Caki2 (cell line): Measurements from ENCODE around the gene MMP7. TPM values are rescaled to one million over a fixed set of nuclear protein-coding genes. Genes with fewer than 3 reads are reported as not detected.

Experiments
- DNase-seq: peaks from one replicate; pipeline ENCODE4 v3.0.0-alpha.2; 2015; ENCODE audit warnings: low read depth
- in situ Hi-C: cut with HindIII; loops from 2 replicates; pipeline ENCODE4 v1.10.0; 2016; ENCODE audit warnings: low sequenced_read_pairs, low pct_unique_long_range_greater_than_20kb, mixed read lengths
- total RNA-seq: library from RNA; depleted of rRNA; stranded (reverse); fragments of >200 nt; shearing (Covaris generic); gene quantifications from 2 replicates; pipeline ENCODE4 v1.2.3, GENCODE V29; 2014; ENCODE audit warnings: low replicate concordance

MMP7 gene
- total RNA-seq, 1 experiment from 2014 or later = 1,188 TPM

DNA sequence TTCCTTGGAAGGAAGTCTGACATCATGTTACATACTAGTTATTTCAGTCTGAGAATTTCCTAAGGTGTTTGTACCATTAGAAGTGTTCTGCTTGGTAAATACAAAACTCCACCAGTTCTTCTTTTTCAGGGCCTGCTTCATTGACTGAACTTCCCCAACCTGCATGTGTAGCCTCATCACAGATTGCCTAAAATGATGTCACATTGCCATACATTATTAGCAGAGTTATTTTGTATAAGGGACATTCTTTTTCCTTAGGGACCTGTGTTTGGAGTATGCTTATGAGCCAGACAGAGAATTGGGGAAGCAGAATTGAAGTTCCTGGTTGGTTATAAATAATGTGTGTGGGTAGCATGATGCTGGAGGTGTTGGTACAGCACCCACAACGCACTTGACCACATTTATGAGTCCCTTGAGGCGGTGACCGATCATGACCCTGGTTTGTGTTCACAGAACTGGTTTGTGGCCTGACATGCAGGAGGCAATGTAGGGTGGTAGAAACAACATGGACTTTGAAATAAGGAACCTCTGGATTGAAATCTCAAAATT lies 16.4 kb upstream of the MMP7 start:
- in situ Hi-C loops = no loop called here
- peak; percentile 55 for DNase-seq

DNA sequence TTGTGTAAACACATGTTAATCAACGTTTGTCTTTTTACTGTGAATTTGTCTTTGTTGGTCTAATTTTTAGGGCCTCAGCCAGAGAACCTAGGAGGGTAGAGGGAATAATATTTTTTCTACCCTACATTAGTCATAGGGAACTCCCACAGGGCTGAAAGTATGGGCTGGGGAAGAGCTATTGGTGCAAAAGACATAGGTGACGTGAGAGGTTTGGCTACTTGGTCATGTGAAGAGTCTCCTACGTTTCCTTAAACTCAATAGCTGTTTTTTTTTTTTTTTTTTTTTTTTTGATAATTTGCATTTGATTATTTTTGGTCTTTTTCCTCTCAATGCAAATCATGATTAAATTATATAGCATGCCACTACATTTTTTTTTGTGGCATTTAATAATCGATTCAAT lies 15.9 kb upstream of the MMP7 start:
- peak; percentile 37 for DNase-seq
- in situ Hi-C loops = no loop called here

DNA sequence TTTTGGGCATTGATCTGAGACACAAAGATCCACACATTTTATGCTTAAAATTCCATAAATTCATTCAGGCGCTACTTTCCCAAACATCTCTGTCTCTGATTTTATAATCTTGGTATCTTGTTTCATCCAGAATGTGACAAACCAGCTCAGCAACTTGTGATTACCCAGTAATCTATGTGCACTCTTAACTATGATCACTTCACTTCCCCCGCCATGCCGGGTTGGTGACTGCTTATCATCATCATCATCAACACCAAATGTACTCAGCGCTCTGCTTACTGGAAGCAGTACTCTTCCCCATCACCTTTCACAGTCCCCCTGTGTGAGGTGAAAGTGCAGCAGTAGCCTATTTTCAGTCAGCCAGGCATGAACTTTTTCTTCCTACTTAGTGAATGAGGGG lies 15.2 kb upstream of the MMP7 start:
- DNase-seq = no peak
- in situ Hi-C loops = no loop called here

DNA sequence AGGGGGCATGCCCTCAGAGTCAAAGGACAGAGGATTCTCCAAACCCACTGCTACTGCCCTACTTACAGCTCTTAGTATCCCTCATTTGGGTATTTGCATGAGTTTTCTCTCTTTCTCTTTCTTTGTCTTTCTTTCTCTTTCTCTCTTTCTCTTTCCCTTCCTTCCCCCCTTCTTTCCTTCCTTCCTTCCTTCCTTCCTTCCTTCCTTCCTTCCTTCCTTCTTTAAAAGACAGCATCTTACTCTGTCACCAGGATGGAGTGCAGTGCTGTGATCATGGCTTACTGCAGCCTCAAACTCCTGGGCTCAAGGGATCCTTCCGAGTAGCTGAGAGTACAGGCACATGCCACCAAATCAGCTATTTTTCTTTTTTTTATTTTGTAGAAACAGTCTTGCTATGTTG lies 14.0 kb upstream of the MMP7 start:
- DNase-seq = no peak
- in situ Hi-C loops = no loop called here

DNA sequence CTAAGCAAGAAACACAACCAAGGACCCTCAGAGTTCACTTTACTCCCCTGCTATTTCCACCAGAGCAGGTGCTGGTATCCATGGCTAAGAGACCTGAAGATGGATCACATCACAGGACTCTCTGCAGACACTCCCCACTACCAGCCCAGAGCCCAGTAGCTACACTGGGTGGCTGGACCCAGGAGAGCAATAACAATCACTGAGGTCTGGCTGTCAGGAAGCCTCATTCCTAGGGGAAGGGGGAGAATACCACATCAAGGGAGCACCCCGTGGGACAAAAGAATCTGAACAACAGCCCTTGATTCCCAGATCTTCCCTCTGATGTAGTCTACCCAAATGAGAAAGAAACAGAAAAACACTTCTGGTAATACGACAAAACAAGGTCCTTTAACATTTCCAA lies 9.0 kb upstream of the MMP7 start:
- DNase-seq = no peak
- in situ Hi-C loops = no loop called here

DNA sequence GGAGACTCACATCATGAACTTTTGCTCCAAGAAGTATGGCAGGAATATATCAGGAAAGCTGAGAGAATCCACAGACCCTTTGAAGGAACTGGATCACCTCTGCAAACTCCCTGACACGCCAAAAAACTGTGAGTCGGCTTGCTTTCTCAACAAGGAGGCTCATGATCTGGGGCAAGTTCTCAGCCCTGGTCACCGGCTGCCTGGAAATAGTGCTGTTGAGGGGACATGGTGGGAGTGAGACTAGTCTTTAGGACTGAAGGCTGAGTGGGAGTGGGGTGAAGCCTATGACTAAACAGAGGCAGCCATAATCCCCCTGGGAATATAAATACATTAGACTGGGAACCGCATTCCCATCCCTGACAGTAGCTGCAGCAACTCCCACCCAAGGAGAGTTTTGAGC lies 8.4 kb upstream of the MMP7 start:
- DNase-seq = no peak
- in situ Hi-C loops = no loop called here

DNA sequence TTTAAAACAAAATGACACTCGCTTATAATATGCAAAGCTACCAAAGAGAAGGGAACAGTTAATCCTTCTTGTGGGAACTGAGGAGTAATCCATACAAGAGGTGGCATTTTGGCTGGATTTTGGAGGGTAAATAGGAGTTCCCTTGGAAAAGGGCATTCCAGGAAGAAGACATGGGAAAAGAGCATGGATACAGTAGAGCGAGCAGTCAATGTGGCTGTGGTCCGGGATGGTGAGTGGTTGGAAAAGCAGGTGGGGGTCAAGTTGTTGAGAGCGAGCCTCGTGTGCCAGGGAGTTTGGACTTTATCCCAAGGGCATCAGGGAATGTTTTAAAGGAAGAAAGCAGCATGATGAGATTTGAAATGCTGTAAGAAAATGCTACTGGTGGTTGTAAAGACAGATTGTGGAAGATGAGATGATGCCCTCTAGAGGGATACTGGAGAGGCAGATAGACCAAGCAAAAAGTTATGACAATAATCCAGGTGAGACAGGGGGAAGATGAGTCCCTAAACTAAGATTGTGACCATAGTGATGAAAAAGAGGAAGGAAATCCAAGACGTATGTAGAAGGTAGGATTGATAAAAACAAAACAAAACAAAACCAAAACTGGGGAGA lies 3.8 kb upstream of the MMP7 start:
- DNase-seq = peak; percentile 26
- in situ Hi-C loops = no loop called here

DNA sequence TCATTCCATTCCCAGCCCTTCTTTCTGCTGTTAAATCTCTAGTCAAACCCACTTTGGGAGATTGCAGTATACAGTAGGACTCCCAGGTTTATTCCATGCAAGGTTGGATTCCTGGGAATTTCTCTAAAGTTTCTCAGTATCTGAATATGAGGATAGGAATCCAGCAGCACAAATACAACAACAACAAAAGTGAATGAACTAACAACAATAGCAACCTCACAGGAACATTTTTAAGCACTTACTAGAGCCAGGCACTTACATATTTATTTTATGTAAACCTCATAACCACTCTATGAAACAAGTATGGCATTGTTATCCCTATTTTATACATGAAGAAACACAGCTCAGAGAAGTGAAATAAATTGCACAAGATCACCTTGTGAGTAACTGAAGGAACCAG lies 1.9 kb downstream of the MMP7 start:
- peak; percentile 37 for DNase-seq
- in situ Hi-C loops = no loop called here

DNA sequence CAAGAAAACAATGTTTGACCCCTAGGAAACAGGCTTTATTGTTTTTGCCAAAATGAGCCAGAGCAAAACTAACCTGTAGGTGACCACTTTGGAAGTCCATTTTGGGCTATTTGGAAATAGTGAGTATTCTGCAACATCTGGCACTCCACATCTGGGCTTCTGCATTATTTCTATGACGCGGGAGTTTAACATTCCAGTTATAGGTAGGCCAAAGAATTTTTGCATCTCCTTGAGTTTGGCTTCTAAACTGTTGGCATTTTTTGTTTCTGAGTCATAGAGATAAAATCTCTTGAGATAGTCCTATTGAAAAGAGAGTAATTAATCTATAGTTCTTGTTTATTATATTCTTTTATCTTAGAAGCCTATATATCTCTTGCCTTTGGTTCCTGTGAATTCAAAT lies 2.9 kb downstream of the MMP7 start:
- in situ Hi-C loops = no loop called here
- peak; percentile 27 for DNase-seq

DNA sequence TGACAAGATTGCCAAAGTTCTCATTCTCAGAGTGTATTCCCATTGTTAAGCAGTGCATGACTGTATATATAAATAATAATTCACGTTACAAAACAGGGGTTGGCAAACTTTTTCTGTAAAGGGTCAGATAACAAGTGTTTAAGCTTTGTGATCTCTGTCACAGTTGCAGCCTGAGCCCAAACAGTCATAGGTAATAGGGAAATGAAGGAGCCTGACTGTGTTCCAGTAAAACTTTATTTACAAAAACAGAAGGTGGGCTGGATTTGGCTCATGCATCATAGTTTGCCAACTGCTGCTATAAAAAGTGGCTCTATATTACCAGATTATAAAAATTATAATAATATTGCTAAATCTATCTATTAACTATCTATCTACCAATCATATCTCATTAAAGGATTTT lies 3.5 kb downstream of the MMP7 start:
- DNase-seq = no peak
- in situ Hi-C loops = no loop called here

DNA sequence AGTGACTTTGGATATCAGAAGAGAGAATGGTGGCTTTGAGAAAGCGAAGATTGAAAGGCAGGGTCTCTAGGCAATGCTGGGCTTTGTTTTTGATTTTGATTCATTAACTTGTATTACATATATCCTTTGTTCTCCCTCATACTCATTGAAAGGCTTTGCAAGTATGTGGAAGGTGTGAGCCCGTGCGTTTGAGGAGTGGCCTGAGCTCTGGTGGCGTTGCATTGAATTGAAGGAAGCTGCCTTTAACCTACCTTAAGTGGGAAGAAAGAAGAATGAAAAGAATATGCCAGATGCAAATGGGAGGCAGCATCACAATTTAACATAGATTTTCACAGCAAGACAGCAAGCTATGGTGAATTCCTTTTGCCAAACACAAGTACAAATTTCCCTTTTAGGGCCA lies 6.7 kb downstream of the MMP7 start:
- no peak for DNase-seq
- in situ Hi-C loops = no loop called here

DNA sequence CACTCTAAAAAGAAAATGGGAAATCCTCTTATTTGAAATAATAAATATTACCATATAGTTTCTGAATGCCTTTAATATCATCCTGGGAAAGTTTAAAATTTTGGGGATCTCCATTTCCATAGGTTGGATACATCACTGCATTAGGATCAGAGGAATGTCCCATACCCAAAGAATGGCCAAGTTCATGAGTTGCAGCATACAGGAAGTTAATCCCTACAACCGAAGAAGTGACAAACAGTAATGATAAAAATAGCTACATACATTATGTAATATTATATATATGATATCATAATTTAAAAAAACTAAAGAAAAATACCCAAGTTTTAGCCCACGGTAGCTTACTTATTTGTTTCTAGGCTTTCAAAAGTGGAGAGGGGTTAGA lies 7.4 kb downstream of the MMP7 start:
- no peak for DNase-seq
- in situ Hi-C loops = no loop called here

DNA sequence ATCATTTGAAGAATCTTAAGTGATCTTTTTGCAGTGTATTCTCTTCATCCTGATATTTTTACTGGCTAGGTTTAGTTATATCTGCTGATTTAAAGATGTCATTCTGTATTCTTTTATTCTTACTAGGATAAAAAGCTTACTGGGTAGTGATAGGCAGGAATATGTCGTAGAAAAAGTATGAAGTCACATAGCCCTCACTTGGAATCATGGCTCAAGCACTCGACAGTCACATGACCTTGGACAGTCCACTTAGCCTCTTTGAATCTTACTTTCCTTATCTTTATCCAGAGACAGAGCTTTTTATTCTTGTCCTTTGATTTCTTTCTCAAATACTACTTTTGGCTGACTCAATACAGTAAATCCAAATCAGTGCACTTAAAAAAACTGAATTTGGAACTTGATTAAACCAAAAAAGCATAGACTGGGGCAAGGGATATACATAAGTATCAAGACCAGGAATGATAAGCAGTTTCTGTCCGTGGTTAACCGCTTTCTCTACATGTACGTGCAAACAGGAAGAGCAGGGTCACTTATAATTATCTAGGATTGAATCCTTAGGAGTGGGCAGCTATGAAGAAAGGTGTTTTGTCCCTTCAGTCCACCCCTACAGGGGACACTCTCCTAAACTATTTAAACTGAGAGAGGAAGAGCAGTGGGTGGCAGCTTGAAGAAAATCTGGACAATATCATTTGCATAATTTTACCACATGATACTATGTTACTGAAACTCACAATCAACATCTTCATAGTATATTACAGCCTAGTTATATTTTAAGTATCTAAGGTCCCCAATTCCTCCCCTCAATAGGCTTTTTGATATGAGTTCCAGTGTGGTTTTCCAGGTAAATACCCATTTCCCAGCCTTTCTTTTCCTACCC lies 8.0 kb downstream of the MMP7 start:
- no peak for DNase-seq
- in situ Hi-C loops = no loop called here

DNA sequence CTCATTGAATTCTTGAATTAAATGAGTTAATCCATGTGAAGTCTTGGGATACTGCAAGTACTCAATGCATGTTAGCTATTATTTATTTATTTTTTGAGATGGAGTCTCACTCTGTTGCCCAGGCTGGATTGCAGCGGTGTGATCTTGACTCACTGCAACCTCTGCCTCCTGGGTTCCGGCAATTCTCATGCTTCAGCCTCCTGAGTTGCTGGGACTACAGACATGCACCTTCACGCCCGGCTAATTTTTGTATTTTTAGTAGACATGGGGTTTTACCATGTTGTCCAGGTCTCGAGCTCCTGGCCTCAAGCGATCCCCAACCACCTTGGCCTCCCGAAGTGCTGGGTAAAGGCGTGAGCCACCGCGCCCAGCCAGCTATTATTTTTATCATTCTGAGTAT lies 9.4 kb downstream of the MMP7 start:
- DNase-seq = peak; percentile 81
- in situ Hi-C loops = no loop called here

DNA sequence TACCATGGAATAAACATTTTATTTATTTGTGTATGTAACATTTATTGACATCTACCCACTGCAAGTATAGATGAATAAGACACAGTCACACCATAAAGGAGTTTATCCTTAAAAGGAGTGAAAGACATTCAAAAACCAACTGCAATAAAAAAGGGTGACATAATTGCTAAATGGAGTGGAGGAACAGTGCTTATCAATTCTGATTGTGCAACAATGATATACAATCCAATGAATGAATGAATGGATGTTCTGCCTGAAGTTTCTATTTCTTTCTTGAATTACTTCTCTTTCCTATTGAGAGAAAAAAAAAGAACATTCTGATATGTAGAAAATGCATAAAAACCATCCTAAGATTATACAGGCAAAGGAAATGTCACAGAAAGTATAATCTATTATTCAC lies 10.0 kb downstream of the MMP7 start:
- in situ Hi-C loops = no loop called here
- no peak for DNase-seq

DNA sequence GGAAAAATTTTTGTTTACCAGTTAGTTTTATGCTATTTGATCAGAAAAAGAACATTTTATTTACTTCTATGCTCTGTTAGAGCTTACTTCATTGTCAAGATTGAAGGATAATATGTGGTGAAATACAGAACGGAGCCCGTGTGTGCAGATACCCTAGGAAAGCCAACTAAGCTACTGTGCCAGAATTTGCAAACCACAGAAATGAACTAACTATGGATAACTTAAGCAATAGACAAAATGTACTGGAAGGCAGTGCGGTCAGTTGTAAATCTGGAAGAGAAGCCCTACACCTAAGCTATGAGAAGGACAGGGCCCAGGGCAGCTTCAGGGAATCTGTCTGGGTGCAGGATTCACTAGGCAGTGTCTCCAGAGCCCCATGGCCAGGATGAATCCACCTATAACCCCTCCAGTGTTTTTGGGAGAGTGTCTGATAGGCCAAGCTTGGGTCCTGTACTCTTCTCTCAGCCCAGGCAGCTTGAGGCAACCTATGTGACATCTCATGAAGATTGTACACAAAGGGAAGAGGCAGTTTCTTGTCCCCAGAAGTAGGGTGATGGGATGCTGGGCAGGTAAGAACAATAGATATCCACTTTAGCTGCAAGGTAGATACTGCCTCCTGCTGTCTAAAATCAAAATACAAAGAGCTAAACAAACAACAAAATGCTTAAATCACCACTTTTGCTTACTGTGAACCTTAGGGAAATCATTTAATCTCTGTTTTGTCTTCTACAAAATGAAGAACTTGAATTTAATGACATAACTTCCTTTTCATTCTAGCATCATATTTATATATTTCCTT lies 12.1 kb downstream of the MMP7 start:
- no peak for DNase-seq
- in situ Hi-C loops = no loop called here

DNA sequence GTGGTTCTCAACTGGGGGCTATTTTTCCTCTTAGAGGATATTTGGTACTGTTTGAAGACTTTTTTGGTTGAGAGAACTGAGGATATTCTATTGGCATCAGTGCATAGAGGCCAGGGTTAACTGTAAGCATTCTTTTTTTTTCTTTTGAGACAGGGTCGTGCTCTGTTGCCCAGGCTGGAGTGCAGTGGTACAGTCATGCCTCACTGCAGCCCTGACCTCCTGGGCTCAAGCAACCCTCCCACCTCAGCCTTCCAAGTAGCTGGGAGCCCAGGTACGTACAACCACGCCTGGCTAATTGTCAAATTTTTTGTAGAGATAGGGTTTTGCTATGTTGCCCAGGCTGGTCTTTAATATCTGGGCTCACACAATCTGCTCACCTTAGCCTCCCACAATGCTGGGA lies 12.9 kb downstream of the MMP7 start:
- DNase-seq = peak; percentile 27
- in situ Hi-C loops = no loop called here

DNA sequence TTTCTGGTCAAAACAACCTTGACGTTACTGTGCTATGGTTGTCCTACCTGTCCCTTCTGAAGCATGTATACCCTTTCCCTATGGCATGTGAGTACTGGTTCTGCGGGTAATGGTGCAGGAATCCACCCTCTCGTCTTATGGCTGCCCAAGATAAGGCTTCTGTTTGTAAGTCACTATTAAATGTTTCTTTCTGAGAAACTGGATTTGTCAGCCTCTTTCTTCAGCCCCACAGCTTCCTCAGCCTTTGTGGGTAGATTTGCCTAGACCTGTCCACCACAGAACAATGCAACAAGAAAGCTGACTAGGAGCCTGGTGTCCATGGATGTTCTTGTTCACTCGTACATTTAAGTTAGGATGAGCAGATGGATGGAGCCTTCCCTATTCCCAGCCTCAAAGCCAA lies 14.4 kb downstream of the MMP7 start:
- in situ Hi-C loops = no loop called here
- DNase-seq = no peak

DNA sequence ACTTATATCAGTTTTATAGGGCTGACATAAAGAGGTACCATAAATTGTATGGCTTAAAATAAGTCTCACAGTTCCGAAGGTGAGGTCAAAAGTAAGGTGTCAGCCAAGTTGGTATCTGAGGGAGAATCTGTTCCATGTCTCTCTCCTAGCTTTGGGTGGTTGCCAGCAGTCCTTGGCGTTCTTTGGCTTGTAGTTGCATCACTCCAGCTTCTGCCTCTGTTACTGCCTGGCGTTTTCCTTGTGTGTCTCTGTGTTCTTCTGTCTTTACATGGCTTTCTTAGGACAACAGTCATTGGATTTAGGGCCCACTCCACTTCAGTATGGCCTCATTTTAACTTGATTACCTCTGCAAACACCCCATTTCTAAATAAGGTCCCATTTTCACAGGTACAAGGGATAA lies 16.7 kb downstream of the MMP7 start:
- no peak for DNase-seq
- in situ Hi-C loops = no loop called here
